Measurements from ENCODE around the gene DEPP1.

DEPP1 gene

GRCh38 chr10:44930904-44931620 lies 47.5 kb downstream of the DEPP1 start:
- DNase-seq: no peak

- DNase-seq: no peak
Observed at GRCh38 chr10:44929356-44930255, 49.0 kb downstream of the DEPP1 start.

- no peak for DNase-seq
Observed at GRCh38 chr10:44928462-44928861, 50.1 kb downstream of the DEPP1 start.

GRCh38 chr10:44927352-44927751 lies 51.3 kb downstream of the DEPP1 start:
- DNase-seq: no peak

GRCh38 chr10:44926751-44927351 lies 51.8 kb downstream of the DEPP1 start:
- no peak for DNase-seq

Data from retina (tissue), 1 donor.